ENCODE measurements around the gene TDRD9. TPM values are rescaled to one million over a fixed set of nuclear protein-coding genes. Genes with fewer than 3 reads are reported as not detected.

Gene TDRD9
- total RNA-seq, 3 donors from 2014 or later: 0.96 to 4.0 (median 2.9) TPM

DNA sequence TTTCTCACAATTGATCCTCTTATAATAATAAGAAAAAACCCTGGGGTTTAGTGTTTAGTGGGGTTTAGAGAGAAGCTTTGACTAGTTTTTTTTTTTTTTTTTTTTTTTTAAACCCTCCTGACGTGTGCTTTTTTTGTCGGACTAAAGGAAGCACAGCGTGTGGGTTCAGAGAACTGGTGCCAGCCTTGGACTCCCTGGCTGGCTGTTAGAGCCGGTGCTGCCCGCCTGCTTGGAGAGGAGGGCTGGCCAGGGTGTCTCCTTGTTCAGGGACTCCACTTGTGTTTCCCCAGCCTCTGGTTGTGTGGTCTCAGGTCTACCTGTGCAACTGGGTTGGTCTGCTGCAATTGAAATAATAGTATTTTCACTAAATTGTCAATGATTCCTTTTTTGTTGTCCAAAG, 103.1 kb downstream of the TDRD9 start:
- intact Hi-C loops (cut with DNase I; ENCODE audit: low total_unique reads): no loop called here
- H3K27ac ChIP-seq: no peak overlapping the region

DNA sequence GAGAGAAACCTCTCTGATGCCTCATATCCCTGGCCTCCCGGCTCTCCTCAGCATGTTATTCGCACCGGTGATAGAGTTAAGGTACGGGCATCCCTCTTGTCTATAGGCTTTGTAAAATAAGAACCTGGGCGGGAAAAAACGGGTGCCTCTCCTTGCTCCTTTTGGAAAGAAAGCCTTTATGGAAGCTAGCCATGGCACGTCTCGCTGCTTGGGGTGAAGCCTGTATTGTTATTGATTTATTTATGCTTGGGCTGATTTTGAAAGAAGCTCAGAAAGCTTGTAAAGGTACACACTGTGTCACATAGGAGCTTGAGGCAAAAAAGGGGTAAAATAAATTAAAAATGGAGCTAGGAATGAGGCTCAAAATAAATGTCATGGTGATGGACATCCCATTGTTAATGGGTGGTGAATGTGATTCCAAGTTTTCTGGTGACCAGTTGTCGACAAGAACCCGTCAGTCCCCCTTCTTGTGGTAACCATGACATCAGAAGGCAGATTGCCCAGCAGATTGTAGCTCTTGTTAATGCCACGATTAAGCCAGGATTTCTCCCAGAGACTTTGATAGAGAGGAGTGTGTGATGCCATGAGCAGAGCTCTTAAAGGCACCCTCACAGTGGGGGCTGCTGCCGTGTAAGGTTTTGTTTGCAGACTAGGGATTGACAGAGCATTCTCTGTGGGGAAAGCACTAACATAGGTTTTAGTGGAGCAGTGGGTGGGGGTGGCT, 106.9 kb downstream of the TDRD9 start:
- intact Hi-C loops (cut with DNase I; ENCODE audit: low total_unique reads): no loop called here
- no peaks in the 10 kb centered on the region for H3K4me1 ChIP-seq
- H3K4me3 ChIP-seq: no peak overlapping the region
- no peak for DNase-seq (ENCODE audit: low spot score in 2 of 2)
- H3K27ac ChIP-seq: no peak overlapping the region
- H3K36me3 ChIP-seq: no peaks in the 10 kb centered on the region
- no peak for TF ChIP-seq CTCF (IDR thresholded peaks at IDR 0.05)
- TF ChIP-seq POLR2AphosphoS5 (IDR thresholded peaks at IDR 0.05): no peak
- TF ChIP-seq POLR2A (IDR thresholded peaks at IDR 0.05): no peak
- peaks cover 0 to 20% of the 10 kb centered on the region in 2 donors for H3K27me3 ChIP-seq
- no peaks in the 10 kb centered on the region for H3K9me3 ChIP-seq

More for the DNA sequence above, 103.1 kb downstream of the TDRD9 start:
- DNase-seq (ENCODE audit: low spot score in 2 of 2): no peak
- Histone ChIP-seq H3K36me3 (no peaks in the 10 kb centered on the region), H3K4me3 (no peak overlapping the region), H3K27me3 (peaks cover 0 to 10% of the 10 kb centered on the region in 2 donors), H3K4me1 (no peaks in the 10 kb centered on the region), H3K9me3 (no peaks in the 10 kb centered on the region)
- TF ChIP-seq CTCF (IDR thresholded peaks at IDR 0.05): no peak
- no peak for TF ChIP-seq POLR2AphosphoS5 (IDR thresholded peaks at IDR 0.05)
- TF ChIP-seq POLR2A (IDR thresholded peaks at IDR 0.05): no peak

DNA sequence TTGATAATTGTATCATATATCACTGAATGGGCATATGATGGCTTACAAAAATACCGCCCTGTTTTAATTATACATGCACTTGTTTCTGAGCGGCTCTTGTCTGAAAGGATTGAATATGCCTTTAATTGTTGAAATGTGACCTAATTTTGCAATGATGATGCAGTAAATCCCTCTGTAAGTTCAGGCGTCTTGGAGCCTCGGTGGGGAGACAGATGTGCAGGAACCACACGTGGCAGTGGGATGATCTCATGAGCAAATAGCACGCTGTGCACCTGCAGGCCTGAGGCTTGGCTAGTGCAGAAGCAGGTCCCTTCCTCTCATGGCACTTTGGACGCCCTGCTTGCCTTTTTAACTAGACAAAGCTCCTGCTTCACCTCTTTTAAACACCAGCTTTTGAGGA, 108.0 kb downstream of the TDRD9 start:
- intact Hi-C loops (cut with DNase I; ENCODE audit: low total_unique reads): no loop called here
- H3K27ac ChIP-seq: no peak overlapping the region
- no peaks in the 10 kb centered on the region for H3K36me3 ChIP-seq
- H3K4me3 ChIP-seq: no peak overlapping the region
- H3K27me3 ChIP-seq: peaks cover 0 to 24% of the 10 kb centered on the region in 2 donors
- TF ChIP-seq CTCF (IDR thresholded peaks at IDR 0.05) (no peak), POLR2A (IDR thresholded peaks at IDR 0.05) (no peak), POLR2AphosphoS5 (IDR thresholded peaks at IDR 0.05) (no peak)
- DNase-seq (ENCODE audit: low spot score in 2 of 2): no peak
- H3K9me3 ChIP-seq: no peaks in the 10 kb centered on the region
- no peaks in the 10 kb centered on the region for H3K4me1 ChIP-seq

DNA sequence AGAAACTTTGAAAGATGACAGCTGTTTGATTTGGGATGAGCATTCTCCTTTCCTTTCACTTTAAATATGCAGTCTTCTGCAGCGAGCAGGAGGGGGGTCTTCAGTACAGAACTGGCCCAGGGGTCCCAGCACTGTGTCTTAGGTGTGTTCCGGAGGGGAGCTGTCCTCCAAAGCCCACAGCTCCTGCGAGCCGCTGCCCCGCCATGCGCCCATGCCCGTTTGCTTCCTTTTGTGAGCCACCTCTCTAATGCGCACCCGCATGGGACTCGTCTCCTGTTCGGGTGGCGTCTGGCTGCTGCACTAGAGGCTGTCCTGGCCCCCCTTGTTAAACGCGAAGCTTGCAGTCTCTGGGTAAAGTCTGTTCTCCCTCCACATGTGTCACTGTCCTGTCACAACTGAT, 108.8 kb downstream of the TDRD9 start:
- no peak for TF ChIP-seq POLR2AphosphoS5 (IDR thresholded peaks at IDR 0.05)
- TF ChIP-seq POLR2A (IDR thresholded peaks at IDR 0.05): no peak
- no peak for TF ChIP-seq CTCF (IDR thresholded peaks at IDR 0.05)
- intact Hi-C loops (cut with DNase I; ENCODE audit: low total_unique reads): no loop called here
- DNase-seq (ENCODE audit: low spot score in 2 of 2): no peak
- Histone ChIP-seq H3K36me3 (no peaks in the 10 kb centered on the region), H3K4me1 (no peaks in the 10 kb centered on the region), H3K27me3 (peaks cover 0 to 24% of the 10 kb centered on the region in 2 donors), H3K9me3 (no peaks in the 10 kb centered on the region), H3K27ac (no peak overlapping the region), H3K4me3 (no peak overlapping the region)

DNA sequence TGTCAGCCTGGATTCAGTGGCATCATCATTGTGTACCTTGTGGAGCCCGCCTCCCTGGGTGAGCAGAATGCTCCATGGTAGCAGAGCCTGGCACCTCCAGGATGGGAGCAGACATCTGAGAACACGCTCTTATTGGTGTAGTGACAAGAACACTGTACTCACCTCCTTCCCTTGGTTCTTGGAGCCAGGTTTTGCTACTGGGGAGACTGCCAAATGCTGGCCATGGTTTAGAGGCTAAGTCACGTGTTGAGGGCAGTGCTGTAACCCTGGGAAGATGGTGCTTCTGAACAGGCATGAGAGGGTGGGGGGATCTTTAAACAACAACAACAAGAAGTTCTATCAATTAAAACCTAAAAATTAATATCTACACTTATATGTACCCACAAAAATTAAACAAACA, 109.6 kb downstream of the TDRD9 start:
- no peak for DNase-seq (ENCODE audit: low spot score in 2 of 2)
- Histone ChIP-seq H3K36me3 (no peaks in the 10 kb centered on the region), H3K27ac (no peak overlapping the region), H3K27me3 (peaks cover 0 to 21% of the 10 kb centered on the region in 2 donors), H3K9me3 (no peaks in the 10 kb centered on the region), H3K4me1 (no peaks in the 10 kb centered on the region), H3K4me3 (no peak overlapping the region)
- intact Hi-C loops (cut with DNase I; ENCODE audit: low total_unique reads): no loop called here
- TF ChIP-seq CTCF (IDR thresholded peaks at IDR 0.05) (no peak), POLR2AphosphoS5 (IDR thresholded peaks at IDR 0.05) (no peak), POLR2A (IDR thresholded peaks at IDR 0.05) (no peak)

Data from breast epithelium (tissue), 4 donors.